HG03045 (cell line): ENCODE measurements around the gene DGCR2.

Experiments
- ATAC-seq: cut with Tn5 transposase; IDR thresholded peaks from one replicate; pipeline ENCODE4 v1.9.1; 2021; ENCODE audit warnings: mild to moderate bottlenecking, moderate library complexity; ENCODE audit not compliant: unreplicated experiment

DGCR2 gene

DNA sequence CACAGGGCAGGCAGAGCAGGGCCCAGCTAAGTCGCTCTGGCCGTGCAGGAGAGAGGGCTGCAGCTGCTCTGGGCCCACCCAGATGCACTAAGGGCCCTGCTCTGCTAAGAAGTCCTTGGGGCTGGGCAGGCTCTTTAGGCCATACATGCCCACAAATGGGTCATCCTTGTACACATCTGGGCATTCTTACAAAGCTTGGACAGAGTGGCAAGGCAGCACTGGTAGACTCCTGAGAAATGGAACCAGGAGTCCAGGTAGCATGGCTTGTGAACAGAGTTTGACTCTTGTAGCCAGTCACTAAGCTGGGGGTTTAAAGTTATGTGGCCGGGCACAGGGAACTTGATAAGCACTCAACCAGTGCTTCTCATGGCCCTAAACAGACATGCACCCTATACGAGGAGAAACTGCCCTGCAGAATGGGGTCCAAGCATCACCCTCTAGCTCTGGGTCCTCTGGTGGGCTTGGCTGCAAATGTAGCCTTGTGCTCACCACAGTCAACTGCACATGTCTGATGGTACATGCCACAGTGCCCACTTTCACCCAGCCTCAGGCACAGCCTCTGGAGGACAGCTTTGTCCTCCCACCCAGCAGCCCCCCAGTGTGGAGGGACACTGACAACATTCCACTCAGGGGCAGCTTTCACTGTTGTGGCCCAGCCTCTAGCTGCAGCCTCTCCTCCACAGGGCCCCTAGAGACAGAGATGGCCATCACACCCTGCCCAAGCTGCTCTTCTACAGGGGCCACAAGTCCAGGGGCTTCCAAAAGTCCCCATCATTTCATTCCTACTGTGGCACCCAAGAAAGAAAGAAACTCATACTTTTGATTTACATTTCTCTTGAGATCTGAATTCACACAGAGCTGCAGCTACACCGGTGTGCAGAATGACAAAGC, 75.2 kb downstream of the DGCR2 start:
- no peak for ATAC-seq

DNA sequence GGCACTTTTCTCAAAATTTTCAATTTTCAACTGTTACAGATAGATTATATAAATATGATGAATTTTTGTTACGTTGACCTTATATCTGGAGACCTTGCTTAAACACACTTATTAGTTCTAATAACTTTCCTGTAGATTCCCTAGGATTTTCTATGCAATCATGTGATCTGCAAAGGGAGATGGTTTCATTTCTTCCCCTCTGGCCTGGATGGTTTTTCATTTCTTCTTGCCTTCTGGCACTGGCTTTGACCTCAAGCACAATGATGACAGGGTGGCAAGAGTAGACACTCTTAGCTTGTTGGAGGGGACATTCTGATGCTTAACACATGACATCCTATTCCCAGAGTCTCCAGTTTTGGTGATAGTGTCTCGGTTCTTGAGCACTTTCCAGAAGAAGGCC, 75.9 kb downstream of the DGCR2 start:
- ATAC-seq, result no peak

DNA sequence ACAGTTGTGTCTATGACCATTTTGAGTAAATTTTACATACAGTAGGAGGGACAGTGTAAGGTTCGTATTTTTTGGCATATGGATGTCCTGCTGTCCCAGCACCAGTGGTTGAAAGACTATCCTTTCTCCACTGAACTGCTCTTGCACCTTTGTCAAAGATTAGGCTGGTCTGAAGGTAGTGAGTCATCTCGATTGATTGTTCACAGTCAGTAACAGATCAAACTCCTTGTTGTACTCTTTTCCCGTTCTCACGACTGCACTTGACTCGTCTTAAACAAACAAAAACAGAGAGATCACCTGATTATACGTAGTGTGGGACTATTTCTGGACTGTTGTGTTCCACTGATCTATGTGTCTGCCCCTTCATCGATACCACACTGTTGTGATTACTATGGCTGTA, 77.1 kb downstream of the DGCR2 start:
- no peak for ATAC-seq

DNA sequence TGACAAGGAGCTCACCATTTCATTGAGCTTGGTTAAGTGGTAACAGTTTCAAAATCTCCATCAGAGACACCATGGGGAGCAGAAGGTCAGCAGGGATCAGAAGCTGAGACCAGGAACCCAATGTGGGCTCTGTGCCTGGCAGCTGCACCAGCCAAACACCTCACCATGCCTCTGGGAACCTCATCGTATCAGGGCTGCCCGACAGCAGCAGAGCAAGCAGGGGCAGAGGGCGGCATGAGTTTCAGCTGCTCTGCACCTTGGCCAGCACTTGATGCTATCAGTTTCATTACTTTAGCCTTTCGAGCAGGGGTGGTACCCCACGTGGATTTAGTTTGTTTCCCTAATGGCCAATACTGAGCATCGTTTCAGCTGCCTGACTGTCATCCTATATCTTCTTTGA, 77.8 kb downstream of the DGCR2 start:
- ATAC-seq, result no peak

DNA sequence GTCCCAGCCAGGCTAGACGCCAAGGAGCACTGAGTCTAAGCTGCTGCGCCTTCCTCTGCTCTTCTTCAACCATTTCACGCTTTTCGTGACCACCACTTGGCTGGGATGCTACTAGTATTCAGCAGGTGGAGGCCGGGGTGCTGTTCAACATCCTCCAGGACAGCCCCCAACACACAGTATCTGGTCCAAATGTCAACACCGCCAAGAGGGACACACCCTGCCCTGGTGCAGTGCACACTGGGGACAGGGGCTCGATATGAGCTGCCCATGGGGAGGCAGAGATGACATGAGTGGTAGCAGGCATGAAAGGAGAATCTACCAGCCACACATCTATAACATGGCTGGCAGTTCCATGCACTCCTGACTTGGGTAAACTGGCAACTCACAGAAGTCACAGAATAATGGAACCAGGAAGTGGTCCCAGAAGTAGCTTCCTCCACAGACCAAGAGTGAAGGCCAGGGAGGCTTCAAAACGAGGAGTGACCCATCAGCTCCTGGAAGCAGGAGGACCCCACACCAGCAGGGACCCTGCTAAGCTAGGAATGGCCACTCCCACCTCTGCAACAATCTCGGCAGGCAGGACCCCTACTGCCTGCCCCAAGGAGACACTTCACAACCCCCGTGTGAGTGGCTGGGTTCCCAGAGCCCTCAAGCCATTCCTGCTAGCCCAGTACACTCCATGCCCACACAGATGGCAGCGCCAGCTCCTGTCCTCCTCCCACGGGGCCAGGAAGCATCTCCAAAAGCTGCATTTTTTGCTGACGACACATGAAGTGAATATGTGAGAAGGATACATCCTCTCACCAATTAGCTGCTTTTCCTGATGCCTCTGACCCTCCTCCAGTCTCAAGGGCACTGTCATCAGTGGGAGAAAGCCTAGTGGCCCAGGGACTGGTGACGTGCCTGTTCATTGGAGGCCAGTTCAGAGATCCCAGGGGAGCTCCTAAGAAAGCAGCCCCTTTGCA, 78.8 kb downstream of the DGCR2 start:
- ATAC-seq, result no peak

DNA sequence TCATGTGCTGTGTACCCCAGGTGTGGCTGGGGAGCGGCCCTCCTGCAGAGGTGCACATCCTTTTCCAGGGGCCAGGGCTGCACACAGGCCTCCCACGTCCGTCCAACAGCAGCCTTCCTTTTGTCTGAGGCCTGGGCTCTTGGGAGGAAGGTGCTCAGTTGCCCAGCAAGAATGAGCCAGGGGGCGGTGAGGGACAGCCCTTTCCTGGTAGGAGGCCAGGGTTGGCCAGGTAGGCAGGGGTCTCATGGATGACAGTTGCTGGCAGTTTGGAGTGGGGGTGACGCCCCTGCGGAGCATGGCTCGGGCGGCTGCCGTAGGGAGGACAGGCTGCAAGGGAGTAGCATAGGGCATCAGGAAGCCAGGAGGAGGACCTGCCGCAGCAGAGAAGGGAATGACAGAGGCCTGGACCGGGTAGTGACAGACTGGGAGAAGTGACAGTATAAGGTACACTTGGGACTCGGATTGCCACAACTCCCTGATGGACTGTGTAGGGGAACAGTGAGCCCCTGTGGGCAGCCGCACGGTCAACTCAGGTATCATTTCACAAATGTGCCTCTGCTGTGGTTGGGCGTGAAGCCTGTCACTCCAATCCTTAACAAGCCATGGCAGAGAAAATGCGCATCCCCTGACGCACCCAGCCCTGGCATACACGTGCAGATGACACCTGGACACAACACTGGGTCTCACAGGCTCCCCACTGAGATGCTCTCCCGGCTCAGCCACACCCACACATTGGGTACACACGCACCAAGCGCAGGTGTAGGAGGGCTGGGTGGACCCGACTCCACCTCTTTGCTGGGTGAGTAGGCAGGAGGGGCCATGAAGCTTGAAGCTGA, 79.7 kb downstream of the DGCR2 start:
- ATAC-seq, result no peak

DNA sequence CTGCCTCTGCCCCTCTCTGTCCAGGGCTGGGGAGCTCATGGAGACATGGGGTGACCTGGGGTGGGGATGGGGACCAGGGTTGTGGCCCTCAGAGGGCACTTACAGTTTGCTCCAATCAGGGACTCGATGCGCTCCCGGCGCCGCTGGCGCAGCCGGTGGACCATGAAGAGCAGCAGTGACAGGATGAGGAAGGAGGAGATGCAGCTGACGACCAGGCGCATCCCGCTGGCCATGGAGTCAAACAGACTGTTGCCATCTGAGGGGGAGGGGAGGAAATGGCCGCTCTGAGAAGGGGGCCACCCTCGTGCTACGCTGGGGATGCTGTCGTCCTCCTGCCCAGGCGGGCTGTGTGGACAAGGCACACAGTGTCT, 80.5 kb downstream of the DGCR2 start:
- ATAC-seq, result no peak

DNA sequence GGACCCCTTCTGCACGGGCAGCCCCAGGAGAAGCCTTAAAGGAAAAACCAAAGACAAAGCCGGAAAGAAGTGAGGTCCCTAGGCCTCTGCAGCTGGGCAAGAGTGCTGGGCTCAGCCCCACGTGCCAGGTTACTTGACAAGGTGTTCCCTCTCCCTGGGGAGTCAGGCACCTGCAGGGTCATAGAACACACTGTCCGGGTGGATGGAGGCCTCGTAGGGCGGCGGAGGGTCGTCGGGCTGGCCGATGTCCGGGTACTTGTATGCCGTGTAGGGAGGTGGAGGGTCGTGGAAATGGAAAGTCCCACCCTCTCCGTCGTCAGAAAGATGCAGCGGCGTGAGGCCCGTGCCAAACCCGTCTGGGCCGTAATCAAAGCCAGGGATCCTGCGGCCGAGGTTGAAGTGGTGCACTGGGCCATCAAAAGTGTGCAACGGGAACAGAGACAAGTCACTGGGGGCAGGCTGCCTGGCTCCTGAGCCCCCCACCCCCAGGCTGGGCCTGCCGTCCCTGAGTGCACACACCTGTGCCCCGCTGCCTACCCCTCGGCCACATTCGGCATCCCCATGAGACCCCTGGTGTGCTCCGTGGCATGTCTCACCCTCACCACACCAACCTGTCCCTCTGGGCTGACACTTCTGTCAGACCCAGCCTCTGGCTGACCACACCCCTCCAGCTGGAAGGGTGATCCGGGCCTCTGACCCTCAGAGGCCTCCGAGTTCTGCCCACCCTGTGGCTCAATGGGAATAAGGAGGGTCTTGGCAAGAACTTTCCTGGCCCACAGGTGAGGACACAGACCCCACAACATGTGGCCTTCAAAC, 81.1 kb downstream of the DGCR2 start:
- no peak for ATAC-seq

DNA sequence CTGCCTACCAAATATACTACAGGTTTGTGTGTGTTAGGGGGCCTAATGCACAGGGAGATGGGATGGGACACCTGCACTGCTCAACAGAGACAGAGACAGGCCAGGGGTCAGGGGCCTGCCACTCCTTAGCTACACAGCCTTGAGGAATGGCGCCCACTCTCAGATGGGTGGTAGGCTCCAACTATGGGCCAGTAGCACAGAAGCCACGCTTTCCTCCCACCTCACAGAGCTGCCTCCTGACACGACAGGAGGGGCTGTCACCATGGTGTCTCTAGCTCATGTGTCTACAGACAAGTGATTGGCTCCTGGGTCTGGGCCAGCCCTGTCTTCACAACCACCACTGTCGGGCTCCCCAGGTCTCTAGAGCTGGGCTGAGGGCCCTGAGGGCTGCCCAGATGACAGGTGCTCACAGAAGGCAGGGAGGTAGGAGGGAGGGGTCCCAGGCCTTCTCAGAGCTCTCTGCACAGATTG, 81.8 kb downstream of the DGCR2 start:
- no peak for ATAC-seq

DNA sequence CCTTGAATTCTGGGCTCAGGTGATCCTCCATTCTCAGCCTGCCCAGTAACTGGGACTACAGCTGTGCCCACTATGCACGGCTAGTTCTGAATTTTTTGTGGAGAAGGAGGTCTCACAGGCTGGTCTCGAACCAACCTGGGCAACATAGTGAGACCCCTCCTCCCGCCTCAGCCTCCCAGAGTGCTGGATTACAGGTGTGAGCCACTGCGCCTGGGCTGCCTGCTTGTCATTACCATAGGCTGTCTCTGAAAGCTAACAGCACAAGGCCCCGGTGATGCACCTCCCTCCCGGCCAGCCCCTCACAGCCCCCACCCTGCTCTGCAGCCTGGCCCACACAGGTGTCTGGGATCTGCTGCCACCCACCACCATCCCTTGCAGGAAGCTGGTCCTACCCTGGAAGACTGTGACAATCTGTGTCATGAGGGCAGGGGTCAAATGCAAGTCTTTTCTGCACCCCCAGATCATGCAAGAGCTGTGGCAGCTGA, 82.4 kb downstream of the DGCR2 start:
- ATAC-seq, result no peak

DNA sequence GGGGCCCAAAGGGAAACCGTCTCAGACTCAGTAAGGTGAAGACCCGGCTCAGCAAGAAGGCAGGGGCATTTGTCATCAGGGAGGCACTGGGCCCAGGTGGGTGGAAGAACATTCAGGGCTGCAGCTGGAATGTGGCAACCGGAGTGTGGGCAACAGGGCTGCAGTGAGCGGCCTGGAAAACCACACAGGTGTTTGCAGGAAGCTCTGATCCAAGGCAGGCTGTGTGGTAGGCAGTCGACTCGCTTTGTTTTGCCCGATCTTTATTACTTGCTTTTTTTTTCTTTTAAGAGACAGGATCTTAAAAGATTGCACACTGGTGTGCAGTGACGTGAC, 82.8 kb downstream of the DGCR2 start:
- ATAC-seq, result no peak

DNA sequence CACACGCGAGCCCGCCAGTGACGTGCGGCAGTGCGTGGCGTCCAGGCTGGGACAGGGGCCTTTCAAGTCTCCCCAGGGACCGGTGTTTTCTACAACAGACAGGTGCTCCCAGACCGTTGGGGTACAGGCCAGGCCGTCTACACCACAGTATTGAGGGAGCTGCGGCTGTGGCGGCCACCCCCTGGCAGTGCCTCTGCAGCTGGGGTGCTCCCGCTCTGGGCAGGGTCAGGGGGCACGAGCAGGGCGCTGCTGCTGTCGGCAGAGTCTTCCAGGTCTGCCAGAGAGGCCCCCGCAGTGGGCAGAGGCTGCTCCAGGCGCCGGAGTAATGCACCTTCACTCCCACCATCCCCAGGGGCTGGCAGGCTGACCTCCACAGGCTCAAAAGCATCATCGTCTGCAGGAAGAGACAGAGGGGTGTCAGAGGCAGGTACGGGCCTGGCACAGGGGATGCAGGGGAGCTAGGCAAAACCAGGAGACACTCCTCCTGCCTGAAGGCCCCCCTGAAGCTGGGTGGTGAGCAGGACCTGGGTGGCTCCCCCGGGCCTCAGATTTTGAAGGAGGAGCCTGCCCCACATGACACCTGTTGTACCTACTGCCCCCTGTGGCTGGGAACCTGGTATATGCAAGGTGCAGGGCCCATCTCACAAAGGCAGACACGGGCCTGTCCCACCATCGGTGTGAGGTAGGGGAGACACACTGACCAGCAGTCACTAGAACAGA, 83.3 kb downstream of the DGCR2 start:
- ATAC-seq, result no peak

DNA sequence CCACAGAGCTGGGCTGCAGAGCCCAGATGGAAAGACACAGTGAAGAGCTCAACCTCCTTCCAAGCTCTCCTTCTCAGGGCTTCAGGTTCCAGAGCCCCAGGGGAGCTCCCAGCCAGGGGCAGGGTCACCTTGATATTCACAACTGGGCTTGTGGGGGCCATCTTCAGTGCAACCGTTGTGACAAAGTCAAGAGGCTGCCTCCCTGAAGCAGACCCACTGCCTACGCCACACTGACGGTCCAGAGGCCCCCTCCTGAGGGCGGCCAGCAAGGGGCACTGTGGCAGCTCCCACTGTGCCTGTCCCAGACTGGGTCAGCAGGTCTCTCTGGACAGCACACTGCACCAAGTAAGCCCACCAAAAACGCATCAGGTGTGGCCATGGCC, 84.1 kb downstream of the DGCR2 start:
- no peak for ATAC-seq

DNA sequence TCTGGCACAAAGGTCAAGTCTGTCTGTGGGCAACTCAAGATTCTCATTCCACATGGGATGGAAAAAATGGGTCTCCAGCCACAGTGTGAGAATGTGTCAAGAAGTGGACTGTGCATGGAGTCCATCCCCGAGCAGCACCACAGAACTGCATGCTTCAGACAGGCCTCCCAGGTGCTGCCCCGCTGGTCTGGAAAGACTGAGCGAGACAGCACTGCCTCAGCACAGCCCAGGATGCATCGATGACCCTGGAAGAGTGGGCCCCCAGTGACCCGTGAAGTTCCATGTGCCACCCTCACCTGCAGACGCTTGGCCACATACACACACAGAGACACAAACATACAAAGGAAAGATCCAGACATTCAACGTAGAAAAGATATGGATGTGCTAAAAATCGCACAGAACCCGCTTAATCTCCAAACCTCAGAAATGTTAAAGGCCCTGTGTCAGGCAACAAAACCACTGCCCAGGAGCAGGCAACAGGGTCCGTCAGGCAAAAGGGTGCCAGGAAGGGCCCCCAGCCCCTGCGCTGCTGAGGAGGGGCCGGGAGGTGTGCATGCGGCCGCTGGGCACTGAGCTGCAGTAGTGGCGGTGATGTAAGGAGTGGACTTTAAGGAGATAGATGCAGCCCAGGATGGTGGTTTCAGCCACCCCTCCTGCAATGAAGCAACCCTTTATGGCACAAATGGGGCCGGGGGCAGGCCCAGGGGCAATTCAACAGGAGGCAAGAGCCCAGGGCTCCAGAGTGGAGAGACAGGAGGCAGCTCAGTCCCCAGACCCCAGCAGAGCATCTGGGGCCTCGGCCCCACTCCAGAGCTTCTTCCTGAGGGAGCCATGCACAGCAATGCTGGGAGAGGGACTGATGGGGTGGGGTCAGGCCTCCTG, 84.7 kb downstream of the DGCR2 start:
- ATAC-seq, result no peak

DNA sequence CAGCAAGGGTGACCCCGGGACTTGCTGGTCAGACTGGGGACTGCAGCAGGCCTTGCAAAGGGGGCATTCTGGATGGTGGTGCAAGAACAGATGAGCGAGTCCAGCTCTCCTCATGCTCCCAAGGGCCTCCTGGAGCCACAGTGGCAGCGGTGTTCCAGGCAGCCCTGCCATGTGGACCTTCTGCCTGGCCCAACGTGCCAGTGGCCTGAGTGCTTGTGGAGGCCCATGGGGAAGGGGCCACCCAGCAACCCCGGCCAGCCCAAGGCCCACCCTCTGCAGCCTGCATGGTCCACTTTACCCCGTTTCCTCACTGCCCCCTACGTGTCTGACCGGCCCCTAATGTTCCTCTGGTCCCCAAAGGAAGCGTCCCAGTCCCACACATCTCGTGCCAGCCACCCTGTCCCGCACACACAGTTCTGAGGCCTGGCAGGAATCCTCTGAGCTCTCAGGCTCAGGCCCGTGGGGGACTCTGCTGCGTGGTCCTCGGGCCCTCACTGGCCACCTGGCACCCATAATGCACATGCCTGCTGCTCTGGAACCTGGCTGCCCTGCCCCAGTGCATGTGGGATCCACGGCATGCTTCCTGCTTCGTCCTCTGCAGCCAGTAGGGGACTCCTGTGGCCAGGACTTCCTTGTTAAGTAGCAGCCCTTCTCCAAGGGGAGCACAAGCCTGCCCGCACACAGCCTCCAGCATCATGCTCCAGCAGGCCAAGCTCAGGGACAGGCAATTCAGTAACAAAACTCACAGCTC, 85.5 kb downstream of the DGCR2 start:
- no peak for ATAC-seq

DNA sequence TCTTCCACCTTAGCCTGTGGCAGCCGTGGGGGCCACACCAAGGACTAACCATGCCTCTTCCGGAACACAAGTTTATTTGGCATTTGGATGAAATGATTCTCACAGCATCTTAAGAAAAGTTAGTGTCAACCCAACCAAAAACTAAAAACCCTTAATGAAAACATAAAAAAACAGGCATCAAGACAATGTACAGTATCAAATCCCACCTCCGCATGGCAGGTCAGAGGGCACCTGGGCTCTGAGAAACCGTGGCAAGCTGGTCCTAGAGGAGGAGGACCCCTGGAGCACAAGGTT, 86.0 kb downstream of the DGCR2 start:
- ATAC-seq, result no peak

DNA sequence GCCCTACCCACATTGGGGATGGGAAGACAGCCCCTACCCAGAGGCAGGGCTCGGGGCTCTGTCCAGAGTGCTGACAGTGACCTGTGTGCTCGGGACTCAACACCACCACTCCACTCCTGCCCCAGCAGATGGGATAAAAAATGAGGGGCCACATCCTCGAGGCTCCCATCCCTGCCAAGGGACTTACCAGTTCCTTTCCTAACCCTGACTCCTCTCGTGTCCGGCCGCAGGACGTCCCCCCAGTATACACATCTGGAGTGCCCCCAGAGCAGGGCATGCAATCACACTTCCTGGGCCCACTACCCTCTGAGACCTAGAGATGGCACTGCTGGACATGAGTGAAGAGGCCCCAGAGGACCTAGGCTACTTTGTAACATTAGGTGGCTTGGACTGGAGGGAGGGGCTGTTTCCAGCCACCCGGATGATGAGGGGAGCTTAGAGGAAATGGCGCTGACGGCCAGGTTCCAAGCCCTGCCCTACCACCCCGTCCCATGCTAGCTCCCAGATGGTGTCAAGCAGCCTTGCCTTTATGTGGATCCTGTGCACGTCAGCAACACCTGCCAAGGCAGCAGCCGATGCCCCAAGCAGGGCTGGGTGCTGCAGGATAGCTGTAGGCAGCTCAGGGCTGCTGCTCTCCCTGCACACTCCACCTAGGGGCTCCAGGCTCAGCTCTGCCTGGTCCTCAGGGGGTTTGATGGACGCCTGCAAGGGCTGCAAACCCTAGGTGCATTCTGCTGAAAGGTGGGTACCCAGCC, 86.6 kb downstream of the DGCR2 start:
- ATAC-seq, result no peak
